Regular cardiac myocyte (primary cell): ENCODE results near the gene UTS2R. TPM values are rescaled to one million over a fixed set of nuclear protein-coding genes. Genes with fewer than 3 reads are reported as not detected.

ENCODE experiments used
- total RNA-seq: library from RNA; depleted of rRNA; stranded (reverse); fragments of >200 nt; gene quantifications from 2 replicates; pipeline ENCODE4 v1.2.3, GENCODE V29; 2014

The UTS2R gene
- total RNA-seq, result not detected in 2 replicates

GRCh38 chr17:82371333-82372248 lies at the start of gene UTS2R:
UTS2R (plus strand) TSS chr17:82371765; CDS start chr17:82374325, 2,560 bp downstream.

GRCh38 chr17:82333279-82334171 lies 38.0 kb upstream of the UTS2R start, which contains the start of gene SECTM1:
SECTM1 (minus strand) TSS chr17:82333766; CDS start chr17:82327240, 6,526 bp downstream.

DNA sequence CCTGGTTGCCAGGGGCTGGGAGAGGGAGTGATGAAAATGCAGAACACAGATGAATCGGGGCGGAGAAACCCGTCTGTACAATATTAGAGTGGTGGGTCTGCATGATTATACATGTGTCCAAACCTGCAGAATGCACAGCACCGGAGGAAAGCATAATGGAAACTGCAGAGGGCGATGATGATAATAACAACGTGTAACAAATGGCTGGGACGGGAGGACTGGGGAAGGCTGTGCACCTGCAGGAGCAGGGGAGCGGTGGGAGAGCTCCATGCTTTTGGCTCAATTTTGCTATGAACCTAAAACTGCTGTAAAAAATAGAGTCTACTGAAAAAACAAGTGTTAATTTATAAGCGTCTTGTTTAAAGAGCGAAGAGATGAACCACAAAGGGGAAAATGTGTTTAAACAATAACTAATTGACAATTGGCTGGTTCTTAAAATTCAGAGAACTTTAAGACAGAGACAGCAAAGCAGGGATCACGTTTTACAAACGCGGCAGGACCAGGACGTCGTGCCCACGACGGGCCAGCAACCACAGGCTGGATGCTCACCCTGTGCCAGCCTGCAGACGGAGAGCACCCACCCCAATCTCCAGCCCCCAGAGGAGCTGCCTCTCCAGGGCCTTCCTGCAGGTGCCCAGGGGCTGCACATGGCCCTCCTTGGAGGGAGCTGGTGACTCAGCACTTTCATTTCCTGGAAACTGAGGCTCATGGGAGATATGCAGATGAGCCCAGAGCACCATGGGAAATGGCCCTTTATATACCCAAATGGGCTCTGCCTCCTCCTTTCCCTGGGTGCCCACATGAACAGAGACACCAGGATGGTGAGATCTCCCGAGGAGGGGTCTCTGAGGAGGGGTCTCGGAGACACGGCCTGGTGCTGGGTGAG lies 12.9 kb upstream of the UTS2R start, which contains the start of gene TEX19:
TEX19 (plus strand) TSS at position 783 of the 886 bp plus-strand sequence. CDS start 2,904 bp downstream, outside the sequence.

GRCh38 chr17:82418001-82418986 lies 46.7 kb downstream of the UTS2R start, which contains the start of the genes HEXD and OGFOD3:
HEXD (plus strand) TSS chr17:82418347; CDS start chr17:82419800, 1,453 bp downstream.
OGFOD3 (minus strand) TSS chr17:82418586; CDS start chr17:82418485, 101 bp downstream.

Other genes starting within 250 kb of the UTS2R start
- gene CCDC57, start 158.9 kb upstream of the UTS2R start, total RNA-seq, result 10.2 and 11.6 TPM in 2 replicates
- gene SLC16A3, start 142.7 kb upstream of the UTS2R start, total RNA-seq, result 203 and 289 TPM in 2 replicates
- 36.6 and 55.4 TPM in 2 replicates for gene CSNK1D, start 98.1 kb upstream of the UTS2R start, total RNA-seq
- gene CD7, start 54.2 kb upstream of the UTS2R start, total RNA-seq, result not detected in 2 replicates
- 8.6 and 14.7 TPM in 2 replicates for gene SECTM1, start 38.0 kb upstream of the UTS2R start, total RNA-seq
- 0.19 TPM in 1 of 2 replicates, not detected in the other for gene TEX19, start 12.5 kb upstream of the UTS2R start, total RNA-seq
- 6.1 and 8.2 TPM in 2 replicates for gene HEXD, start 46.6 kb downstream of the UTS2R start, total RNA-seq
- gene OGFOD3, start 46.8 kb downstream of the UTS2R start, total RNA-seq, result 17.8 and 31.9 TPM in 2 replicates
- gene CYBC1, start 79.0 kb downstream of the UTS2R start, total RNA-seq, result 44.5 and 63.3 TPM in 2 replicates
- 32.4 and 43.5 TPM in 2 replicates for gene NARF, start 87.0 kb downstream of the UTS2R start, total RNA-seq
- 21.1 and 24.0 TPM in 2 replicates for gene FOXK2, start 148.0 kb downstream of the UTS2R start, total RNA-seq